Activated CD4-positive, alpha-beta T cell treated with anti-CD3 and anti-CD28 coated beads, Interleukin-2, amount 10 ng/mL, durations not matched to agents 7 days and 5 days (primary cell): ENCODE measurements around the gene DPM3. TPM values are rescaled to one million over a fixed set of nuclear protein-coding genes. Genes with fewer than 3 reads are reported as not detected.
"Not testable (repeated sequence)": the region's sequence is repeated elsewhere in the genome, so short reads cannot be mapped to it uniquely, and the experiment has no call there.

Experiments used
- CTCF ChIA-PET: fragments of 350-600 bp; sonication (Branson Sonifier 250); formaldehyde crosslinking; loops from one replicate; lab custom pipeline; 2021; ENCODE audit warnings: antibody characterized with exemption; lab: Charles Lee
- POLR2A ChIA-PET: fragments of 350-600 bp; sonication (Branson Sonifier 250); formaldehyde crosslinking; loops from one replicate; lab custom pipeline; 2021; ENCODE audit warnings: antibody characterized with exemption; lab: Charles Lee
- DNase-seq: peaks from one replicate; pipeline ENCODE4 v3.0.0-alpha.2; 2020
- H3K27ac Mint-ChIP-seq: one replicate; pipeline ENCODE4 v1.8.0; 2021; ENCODE audit warnings: mild to moderate bottlenecking, moderate library complexity, mixed read lengths
- H3K27me3 Mint-ChIP-seq: one replicate; pipeline ENCODE4 v1.8.0; 2021; ENCODE audit warnings: mixed read lengths
- H3K36me3 Mint-ChIP-seq: one replicate; pipeline ENCODE4 v1.8.0; 2021; ENCODE audit warnings: low read depth, mixed read lengths
- H3K4me1 Mint-ChIP-seq: one replicate; pipeline ENCODE4 v1.8.0; 2021; ENCODE audit warnings: mixed read lengths
- H3K4me3 Mint-ChIP-seq: one replicate; pipeline ENCODE4 v1.8.0; 2021; ENCODE audit warnings: mild to moderate bottlenecking, moderate library complexity, mixed read lengths
- H3K9me3 Mint-ChIP-seq: one replicate; pipeline ENCODE4 v1.8.0; 2021; ENCODE audit warnings: mixed read lengths
- total RNA-seq, 2 experiments: library from RNA; stranded (reverse); gene quantifications; one replicate each; pipeline ENCODE4 v1.2.3, GENCODE V29; 2021

The DPM3 gene
- total RNA-seq, 2 experiments from 2014 or later = 50.1 to 58.9 TPM

- Mint-ChIP-seq H3K4me3 (peak within 1 kb of the TSS; percentile 67), H3K27me3 (peaks cover 50% of the 10 kb centered on the region), H3K4me1 (peaks cover 39% of the 10 kb centered on the region), H3K9me3 (no peaks in the 10 kb centered on the region), H3K27ac (peak within 1 kb of the TSS; percentile 77), H3K36me3 (no peaks in the 10 kb centered on the region)
- DNase-seq = peak; percentile 29
- ChIA-PET POLR2A (no interaction called here), CTCF (interaction anchor here (0.9 to 1.1 kb wide), 3 partner anchors 9 to 46 kb away, joined by 3 read pairs; partner anchors contain the start of gene KRTCAP2)
Measured at GRCh38 chr1:155127105-155127966, 13.0 kb downstream of the DPM3 start, which contains the start of gene EFNA1. EFNA1 (plus strand) TSS chr1:155127876; CDS start chr1:155127978, 102 bp downstream.

GRCh38 chr1:155126556-155127104 is 13.7 kb downstream of the DPM3 start:
- POLR2A ChIA-PET = no interaction called here
- Mint-ChIP-seq H3K9me3 (no peaks in the 10 kb centered on the region), H3K36me3 (no peaks in the 10 kb centered on the region), H3K4me1 (peaks cover 36% of the 10 kb centered on the region), H3K27ac (no peak overlapping the region), H3K4me3 (peak overlapping the region; percentile 67), H3K27me3 (peaks cover 52% of the 10 kb centered on the region)
- CTCF ChIA-PET = interaction anchor here (1.1 kb wide), 2 partner anchors 11 to 41 kb away, joined by 3 read pairs; no protein-coding TSS in a partner anchor
- DNase-seq = peak; percentile 44

DNA sequence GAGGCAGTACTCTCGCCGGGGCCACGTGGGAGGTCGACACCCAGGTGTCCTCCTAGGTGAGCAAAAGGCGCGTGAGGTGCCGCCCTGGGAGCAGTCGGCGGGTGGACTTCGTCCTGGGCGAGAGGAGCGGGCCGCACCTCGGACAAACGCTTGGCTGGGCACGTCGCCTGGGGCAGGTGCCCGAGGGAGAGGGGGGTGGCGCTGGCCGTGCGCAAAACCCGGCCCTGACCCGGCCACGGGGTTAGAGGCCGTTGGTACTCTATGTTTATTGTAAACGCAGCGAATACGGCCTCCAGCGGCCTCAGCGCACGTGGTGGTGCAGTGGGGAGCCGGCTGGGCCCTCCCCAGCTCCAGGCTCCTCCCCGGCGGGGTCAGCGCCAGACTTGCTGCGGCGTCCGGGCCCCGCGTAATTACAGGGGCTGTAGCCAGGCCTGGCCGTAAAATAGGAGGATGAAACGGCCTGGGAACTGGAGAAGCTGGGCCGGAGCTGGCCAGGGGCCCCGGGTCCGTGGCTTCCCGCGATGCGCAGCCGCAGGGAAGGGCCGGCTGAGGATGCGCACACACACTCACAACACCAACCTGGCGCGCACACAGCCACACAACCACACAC is 14.3 kb downstream of the DPM3 start:
- Mint-ChIP-seq H3K9me3 (no peaks in the 10 kb centered on the region), H3K4me3 (no peak overlapping the region), H3K36me3 (no peaks in the 10 kb centered on the region), H3K27ac (no peak overlapping the region), H3K27me3 (peaks cover 55% of the 10 kb centered on the region), H3K4me1 (peaks cover 36% of the 10 kb centered on the region)
- POLR2A ChIA-PET = no interaction called here
- CTCF ChIA-PET = interaction anchor here (0.6 to 2.1 kb wide), 6 partner anchors 10 to 424 kb away, joined by 3 to 5 read pairs (median 3); no protein-coding TSS in a partner anchor
- DNase-seq = no peak

DNA sequence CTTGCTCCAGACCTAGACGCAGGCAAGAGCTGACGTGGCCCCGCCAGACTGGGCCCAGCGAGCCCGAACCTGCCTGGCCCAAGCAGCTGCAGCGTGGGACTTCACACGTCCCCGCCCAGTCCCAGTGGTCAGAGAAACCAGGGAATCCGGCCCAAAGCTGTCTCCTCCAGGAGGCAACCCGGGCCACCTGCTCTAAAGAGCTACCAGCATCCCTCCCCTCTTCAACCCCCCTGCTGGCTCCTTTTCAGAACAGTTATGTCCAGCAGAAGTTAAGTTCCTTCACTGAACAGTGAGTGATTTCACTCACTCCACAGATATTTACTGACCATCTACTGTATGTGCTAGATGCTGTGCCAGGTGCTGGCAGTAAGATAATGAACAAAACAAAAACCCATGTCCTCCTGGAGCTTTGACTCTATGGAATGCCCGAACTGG is 14.8 kb downstream of the DPM3 start:
- Mint-ChIP-seq H3K9me3 (no peaks in the 10 kb centered on the region), H3K4me3 (no peak overlapping the region), H3K27me3 (peaks cover 57% of the 10 kb centered on the region), H3K4me1 (peaks cover 33% of the 10 kb centered on the region), H3K27ac (no peak overlapping the region), H3K36me3 (no peaks in the 10 kb centered on the region)
- ChIA-PET POLR2A (no interaction called here), CTCF (interaction anchor here (0.6 to 2.1 kb wide), 5 partner anchors 34 to 423 kb away, joined by 3 to 5 read pairs (median 3); no protein-coding TSS in a partner anchor)
- no peak for DNase-seq

DNA sequence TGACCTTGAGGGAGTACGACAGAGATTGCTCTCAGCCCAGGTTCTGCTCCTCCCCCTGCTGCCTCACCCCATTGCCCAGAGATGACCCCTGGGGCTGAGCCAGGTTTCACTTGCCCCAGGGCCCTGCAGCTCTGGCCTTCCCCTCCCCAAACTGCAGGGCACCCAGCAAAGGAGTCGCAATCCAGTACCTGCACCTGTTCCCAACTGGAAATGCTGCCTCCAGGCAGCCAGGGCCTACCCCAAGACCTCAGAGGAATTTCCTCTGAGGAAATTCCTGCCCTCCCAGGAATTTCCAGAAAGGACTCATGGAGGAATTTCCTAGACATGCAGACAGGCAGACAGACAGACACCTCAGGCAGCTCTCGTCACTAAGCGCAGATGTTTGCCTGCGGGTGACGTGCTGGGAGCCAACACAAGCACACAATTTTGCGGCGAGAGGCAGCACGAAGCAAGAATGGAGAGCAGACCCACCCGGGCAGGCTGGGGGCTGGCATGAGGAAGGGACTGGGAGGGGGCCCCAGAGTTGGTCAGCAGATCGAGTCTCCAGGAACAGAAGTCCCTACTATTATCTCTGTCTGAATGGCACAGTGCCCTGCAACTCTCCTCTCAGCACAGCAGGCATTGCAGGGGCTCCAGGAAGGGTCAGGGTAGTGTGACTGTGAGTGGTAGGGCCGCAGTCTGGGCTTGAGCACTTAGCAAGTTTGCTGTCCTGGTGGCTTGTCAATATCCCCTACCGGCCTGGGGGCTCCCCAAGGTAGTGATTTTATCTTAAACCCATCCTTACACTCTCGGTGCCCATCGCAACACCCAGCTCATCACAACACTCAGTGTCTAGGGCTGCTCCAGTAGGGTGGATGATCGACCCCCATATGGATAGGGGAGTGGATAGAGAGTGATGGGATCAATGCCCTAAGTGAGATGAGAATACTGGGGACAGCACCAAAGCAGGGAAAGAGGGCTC is 15.5 kb downstream of the DPM3 start:
- Mint-ChIP-seq H3K27ac (no peak overlapping the region), H3K4me3 (no peak overlapping the region), H3K27me3 (peaks cover 60% of the 10 kb centered on the region), H3K4me1 (peaks cover 30% of the 10 kb centered on the region), H3K9me3 (no peaks in the 10 kb centered on the region), H3K36me3 (no peaks in the 10 kb centered on the region)
- no peak for DNase-seq
- ChIA-PET CTCF (interaction anchor here (0.6 to 2.1 kb wide), 4 partner anchors 33 to 422 kb away, joined by 3 to 5 read pairs (median 3); no protein-coding TSS in a partner anchor), POLR2A (no interaction called here)

DNA sequence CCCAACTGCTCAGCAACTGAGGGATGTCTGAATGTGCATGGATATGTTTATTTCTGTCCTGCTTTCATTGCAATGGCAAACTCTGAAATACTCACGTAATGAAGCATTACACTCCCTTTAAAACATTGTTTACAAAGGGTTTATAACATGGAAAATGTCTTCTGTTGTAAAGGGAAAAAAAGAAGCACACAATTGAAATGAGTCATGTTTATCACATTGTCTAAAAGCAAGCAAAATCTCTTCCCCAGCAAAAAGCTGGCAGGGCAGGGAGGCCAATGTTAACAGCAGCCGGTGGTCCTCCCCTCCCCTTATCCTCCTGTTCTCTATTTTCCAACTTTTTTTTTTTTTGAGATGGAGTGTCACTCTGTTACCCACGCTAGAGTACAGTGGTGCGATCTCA is 16.5 kb downstream of the DPM3 start:
- peaks cover 61% of the 10 kb centered on the region for H3K27me3 Mint-ChIP-seq
- no peaks in the 10 kb centered on the region for H3K9me3 Mint-ChIP-seq
- DNase-seq = no peak
- ChIA-PET CTCF (interaction anchor here (2.1 kb wide), 1 partner anchor 32 kb away, joined by 5 read pairs; no protein-coding TSS in a partner anchor), POLR2A (no interaction called here)
- H3K4me3 Mint-ChIP-seq = no peak overlapping the region
- H3K4me1 Mint-ChIP-seq = peaks cover 22% of the 10 kb centered on the region
- no peaks in the 10 kb centered on the region for H3K36me3 Mint-ChIP-seq
- H3K27ac Mint-ChIP-seq = no peak overlapping the region

DNA sequence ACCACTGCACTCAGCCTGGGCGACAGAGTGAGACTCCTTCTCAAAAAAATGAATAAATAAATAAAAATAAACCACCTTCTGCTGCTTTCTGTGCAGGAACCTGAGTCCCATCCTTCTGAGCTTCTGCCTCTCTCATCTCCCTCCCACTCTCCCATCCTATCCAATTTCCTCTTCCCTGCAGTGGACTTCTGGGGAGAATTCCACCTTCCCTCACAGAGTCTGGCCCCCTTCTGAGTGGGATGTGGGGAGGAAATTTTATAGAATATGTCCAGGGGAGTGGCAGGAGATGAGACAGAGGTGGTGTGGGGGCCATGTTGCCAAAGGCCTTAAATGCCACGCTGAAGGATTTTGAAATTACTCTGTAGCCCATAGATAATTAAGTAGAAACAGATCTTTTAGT is 18.0 kb downstream of the DPM3 start:
- POLR2A ChIA-PET = no interaction called here
- Mint-ChIP-seq H3K27me3 (peaks cover 49% of the 10 kb centered on the region), H3K27ac (no peak overlapping the region), H3K4me1 (peaks cover 10% of the 10 kb centered on the region), H3K36me3 (no peaks in the 10 kb centered on the region), H3K4me3 (no peak overlapping the region), H3K9me3 (no peaks in the 10 kb centered on the region)
- no peak for DNase-seq
- CTCF ChIA-PET = interaction anchor here (0.9 to 1.3 kb wide), 2 partner anchors 9 to 45 kb away, joined by 3 to 4 read pairs; no protein-coding TSS in a partner anchor

- POLR2A ChIA-PET = no interaction called here
Measured at GRCh38 chr1:155121249-155121648, 19.1 kb downstream of the DPM3 start.

GRCh38 chr1:155120253-155120652 is 20.1 kb downstream of the DPM3 start:
- H3K4me3 Mint-ChIP-seq = no peak overlapping the region
- H3K27me3 Mint-ChIP-seq = peaks cover 38% of the 10 kb centered on the region
- ChIA-PET POLR2A (no interaction called here), CTCF (interaction anchor here (1.2 kb wide), 1 partner anchor 53 kb away, joined by 3 read pairs; the partner anchor contains the start of gene KRTCAP2)
- H3K9me3 Mint-ChIP-seq = no peaks in the 10 kb centered on the region
- no peak for DNase-seq
- no peaks in the 10 kb centered on the region for H3K4me1 Mint-ChIP-seq
- no peaks in the 10 kb centered on the region for H3K36me3 Mint-ChIP-seq
- H3K27ac Mint-ChIP-seq = no peak overlapping the region

More at GRCh38 chr1:155121249-155121648, 19.1 kb downstream of the DPM3 start:
- peaks cover 2% of the 10 kb centered on the region for H3K4me1 Mint-ChIP-seq
- no peaks in the 10 kb centered on the region for H3K9me3 Mint-ChIP-seq
- CTCF ChIA-PET = interaction anchor here (0.6 to 1.2 kb wide), 3 partner anchors 52 to 337 kb away, joined by 3 read pairs; partner anchors contain the start of gene KRTCAP2
- no peak overlapping the region for H3K4me3 Mint-ChIP-seq
- no peaks in the 10 kb centered on the region for H3K36me3 Mint-ChIP-seq
- DNase-seq = no peak
- peaks cover 40% of the 10 kb centered on the region for H3K27me3 Mint-ChIP-seq
- no peak overlapping the region for H3K27ac Mint-ChIP-seq

DNA sequence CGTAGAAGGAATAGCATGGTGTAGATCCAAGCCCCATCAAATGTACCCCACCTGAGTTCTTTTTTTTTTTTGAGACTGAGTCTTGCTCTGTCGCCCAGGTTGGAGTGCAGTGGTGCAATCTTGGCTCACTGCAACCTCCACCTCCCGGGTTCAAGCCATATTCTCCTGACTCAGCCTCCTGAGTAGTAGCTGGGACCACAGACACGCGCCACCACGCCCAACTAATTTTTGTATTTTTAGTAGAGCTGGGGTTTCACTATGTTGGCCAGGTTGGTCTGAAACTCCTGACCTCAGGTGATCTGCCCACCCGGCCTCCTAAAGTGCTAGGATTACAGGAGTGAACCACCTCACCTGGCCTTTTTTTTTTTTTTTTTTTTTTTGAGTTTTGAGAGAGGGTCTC is 22.2 kb downstream of the DPM3 start:
- DNase-seq, H3K36me3 Mint-ChIP-seq, H3K9me3 Mint-ChIP-seq, H3K4me3 Mint-ChIP-seq, H3K4me1 Mint-ChIP-seq, H3K27ac Mint-ChIP-seq, POLR2A ChIA-PET: not testable (repeated sequence)
- CTCF ChIA-PET = interaction anchor here (0.6 to 3.9 kb wide), 4 partner anchors 11 to 1766 kb away, joined by 3 to 16 read pairs (median 4); partner anchors contain the start of gene KRTCAP2
- H3K27me3 Mint-ChIP-seq = peaks cover 23% of the 10 kb centered on the region

DNA sequence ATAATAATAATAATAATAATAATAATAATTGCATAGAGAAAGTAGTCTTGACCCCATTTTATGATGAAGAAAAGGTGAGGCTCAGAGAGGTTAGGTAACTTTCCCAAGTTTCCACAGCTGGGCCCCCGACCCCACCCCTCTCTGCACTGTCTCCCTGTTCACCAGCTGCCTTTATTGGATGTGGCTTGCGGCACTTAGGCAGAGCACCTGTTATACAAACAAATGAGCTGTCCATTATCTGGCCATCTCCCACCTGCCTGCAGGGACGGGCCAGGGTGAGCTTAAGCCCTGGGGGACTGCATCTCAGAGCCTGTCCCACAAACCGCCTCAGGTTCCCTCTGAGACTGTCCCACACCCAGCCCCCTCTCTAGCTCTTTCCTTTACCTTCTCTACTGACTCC is 22.7 kb downstream of the DPM3 start:
- H3K36me3 Mint-ChIP-seq = no peaks in the 10 kb centered on the region
- ChIA-PET CTCF (interaction anchor here (0.6 to 3.9 kb wide), 5 partner anchors 11 to 1765 kb away, joined by 3 to 16 read pairs (median 4); partner anchors contain the start of gene KRTCAP2), POLR2A (no interaction called here)
- DNase-seq = no peak
- no peak overlapping the region for H3K27ac Mint-ChIP-seq
- H3K4me1 Mint-ChIP-seq = no peaks in the 10 kb centered on the region
- H3K27me3 Mint-ChIP-seq = peaks cover 22% of the 10 kb centered on the region
- no peak overlapping the region for H3K4me3 Mint-ChIP-seq
- H3K9me3 Mint-ChIP-seq = no peaks in the 10 kb centered on the region
